ENCODE results near the gene NEK7.
"Not testable (repeated sequence)": the region's sequence is repeated elsewhere in the genome, so short reads cannot be mapped to it uniquely, and the experiment has no call there.

NEK7 gene

DNA sequence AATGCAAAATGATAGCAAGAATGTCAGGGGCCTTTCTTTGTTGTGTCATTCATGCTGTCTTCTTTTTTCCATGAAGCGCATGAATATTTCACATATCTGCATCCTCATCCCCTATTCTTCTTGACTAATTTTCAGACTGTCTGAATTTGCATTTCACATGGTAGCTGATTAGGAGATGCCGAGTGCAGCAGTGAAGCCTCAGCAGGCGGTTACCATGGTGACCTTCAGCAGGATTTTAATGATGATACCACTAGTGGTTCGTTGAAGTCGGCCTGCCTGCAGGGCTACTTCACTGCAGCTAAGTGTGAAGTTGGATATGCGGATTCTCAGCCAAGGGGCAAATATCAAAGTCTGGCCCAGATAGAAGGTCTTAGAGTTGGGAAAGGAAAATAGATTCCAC, 141.8 kb downstream of the NEK7 start:
- DNase-seq, result no peak

DNA sequence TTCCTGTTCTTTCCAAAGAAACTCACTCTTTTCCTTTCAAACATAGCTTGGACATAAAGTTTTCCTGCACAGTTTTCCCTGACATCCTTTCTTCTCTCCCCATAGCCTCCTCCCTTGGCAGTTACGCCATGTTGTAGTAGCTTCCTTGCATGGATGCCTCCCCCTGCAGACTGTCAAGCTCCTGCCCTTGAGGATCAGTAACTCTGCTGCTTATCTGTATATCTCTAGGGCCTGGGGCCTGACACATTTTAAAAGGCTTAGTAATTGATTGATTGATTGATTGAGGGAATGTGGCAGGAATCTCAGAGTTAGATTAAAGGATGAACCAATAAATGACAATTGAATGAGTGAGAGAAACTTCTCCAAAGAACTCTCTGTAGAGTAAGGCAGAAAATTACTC, 143.7 kb downstream of the NEK7 start:
- DNase-seq, result no peak

- DNase-seq, result no peak
Observed at GRCh38 chr1:198304431-198304830, 147.6 kb downstream of the NEK7 start.

DNA sequence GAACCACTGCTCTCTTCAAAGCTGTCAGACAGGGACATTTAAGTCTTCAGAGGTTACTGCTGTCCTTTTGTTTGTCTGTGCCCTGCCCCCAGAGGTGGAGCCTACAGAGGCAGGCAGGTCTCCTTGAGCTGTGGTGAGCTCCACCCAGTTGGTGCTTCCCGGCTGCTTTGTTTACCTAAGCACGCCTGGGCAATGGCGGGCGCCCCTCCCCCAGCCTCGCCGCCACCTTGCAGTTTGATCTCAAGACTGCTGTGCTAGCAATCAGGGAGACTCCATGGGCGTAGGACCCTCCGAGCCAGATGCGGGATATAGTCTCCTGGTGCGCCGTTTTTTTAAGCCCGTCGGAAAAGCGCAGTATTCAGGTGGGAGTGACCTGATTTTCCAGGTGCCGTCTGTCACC, 158.0 kb downstream of the NEK7 start:
- DNase-seq, result not testable (repeated sequence)

GRCh38 chr1:198315331-198315730, 158.5 kb downstream of the NEK7 start:
- not testable (repeated sequence) for DNase-seq

GRCh38 chr1:198316546-198317100, 159.8 kb downstream of the NEK7 start:
- DNase-seq, result no peak

DNA sequence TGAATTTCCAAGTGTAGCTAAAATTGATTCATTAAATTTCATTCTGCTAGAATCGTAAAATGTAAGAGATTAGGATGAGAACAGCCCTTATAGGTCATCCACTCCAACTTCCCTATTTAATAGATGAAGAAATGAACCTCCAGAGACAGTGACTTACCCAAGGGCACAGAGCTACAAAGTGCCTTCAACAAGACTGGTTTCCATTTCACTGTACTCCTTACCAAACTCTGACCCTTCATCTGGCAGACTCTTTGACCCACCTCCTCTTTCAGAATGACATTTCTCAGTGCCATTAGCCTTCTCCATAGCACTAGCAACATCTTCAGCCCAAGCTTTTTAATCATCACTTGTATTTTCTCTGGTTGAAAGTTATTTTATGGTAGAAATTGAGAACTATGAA, 161.3 kb downstream of the NEK7 start:
- DNase-seq, result no peak

- DNase-seq, result no peak
Observed at GRCh38 chr1:198320759-198321158, 164.0 kb downstream of the NEK7 start.

- DNase-seq, result no peak
Observed at GRCh38 chr1:198326232-198326631, 169.4 kb downstream of the NEK7 start.

- no peak for DNase-seq
Observed at GRCh38 chr1:198326915-198327314, 170.1 kb downstream of the NEK7 start.

DNA sequence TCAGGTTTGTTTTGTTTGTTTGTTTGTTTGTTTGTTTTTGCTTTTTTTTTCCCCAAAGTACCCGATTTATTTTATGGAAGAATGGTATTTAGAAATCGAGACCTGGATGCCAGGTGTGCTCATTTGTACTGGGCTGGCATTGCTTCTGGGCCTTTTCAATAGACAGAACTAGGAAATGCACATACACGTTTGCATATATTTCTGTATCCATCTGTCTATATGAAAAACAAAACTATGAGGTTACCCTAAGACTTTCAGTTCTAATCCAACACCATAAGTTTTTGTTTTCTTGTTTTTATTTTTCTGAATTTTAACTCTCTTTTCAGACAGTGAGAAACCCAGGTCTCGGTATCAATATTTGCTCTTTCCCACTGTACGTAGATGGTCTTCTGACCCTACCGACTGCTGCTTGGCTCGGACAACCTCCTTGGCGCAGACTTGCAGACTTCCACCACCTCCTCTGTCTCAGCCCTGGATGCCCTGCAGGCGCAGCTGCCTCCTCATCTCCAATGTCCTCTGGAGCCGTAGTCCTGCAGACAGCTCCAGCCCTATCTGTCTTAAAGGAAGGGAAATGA, 171.7 kb downstream of the NEK7 start:
- DNase-seq, result no peak

- no peak for DNase-seq
Observed at GRCh38 chr1:198330982-198331615, 174.3 kb downstream of the NEK7 start.

GRCh38 chr1:198333744-198334143, 176.9 kb downstream of the NEK7 start:
- DNase-seq, result no peak

- DNase-seq, result no peak
Observed at GRCh38 chr1:198335663-198336062, 178.9 kb downstream of the NEK7 start.

GRCh38 chr1:198337886-198338285, 181.1 kb downstream of the NEK7 start:
- no peak for DNase-seq

DNA sequence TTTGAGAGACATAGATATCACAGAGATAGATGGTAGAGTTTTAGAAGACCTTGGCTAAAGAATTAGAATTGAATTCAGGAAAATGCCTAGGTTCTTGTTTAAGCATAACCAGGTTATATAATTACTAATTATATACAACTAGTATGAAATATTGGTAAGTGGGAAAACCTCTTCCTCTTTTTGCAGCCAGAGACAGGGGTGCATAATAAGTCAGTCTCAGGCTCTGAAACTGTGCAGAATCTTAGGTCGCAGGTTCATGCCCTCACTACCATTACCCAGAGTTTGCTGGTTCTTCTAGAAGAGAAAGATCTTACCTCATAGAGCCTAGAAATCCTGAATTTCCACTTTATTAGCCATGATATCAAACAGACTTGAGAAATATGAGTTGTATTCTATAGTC, 183.3 kb downstream of the NEK7 start:
- DNase-seq, result no peak

DNA sequence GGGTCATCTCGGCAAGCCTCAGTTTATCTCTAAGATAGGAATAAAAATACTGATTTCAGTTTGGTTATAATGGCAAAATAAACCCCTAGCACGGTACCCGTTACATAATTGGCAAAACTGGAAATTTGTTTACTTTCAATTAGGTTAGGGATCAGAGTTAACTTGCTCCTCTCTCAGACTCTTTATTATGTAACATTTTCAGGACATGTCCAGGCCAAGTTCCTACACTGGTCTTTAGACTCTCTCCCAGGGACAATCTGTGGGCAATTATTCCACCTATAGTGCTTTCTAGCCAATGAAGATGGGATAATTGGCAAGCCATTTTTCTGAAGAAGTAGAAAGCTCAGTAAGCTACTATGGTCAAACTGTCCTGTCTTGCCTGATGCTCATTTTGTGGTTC, 189.4 kb downstream of the NEK7 start:
- DNase-seq, result no peak

DNA sequence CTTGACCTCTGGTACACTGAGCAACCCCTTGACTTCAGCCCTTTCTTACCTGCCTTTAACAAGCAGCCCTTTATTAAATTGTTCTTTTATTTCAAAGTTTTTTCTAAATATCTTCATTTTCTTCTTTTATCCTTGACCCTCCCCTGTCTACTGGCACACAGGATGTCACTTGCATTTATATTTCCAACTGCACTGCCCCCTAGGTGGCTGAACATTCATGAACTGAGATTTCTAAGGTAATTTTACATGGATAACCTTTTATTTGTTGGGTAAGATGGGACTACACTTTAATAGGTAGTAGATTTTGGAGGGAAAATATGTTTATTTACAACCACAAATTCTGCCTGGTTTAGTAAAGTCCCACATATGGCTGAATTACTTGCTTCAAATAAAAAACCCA, 193.7 kb downstream of the NEK7 start:
- no peak for DNase-seq

DNA sequence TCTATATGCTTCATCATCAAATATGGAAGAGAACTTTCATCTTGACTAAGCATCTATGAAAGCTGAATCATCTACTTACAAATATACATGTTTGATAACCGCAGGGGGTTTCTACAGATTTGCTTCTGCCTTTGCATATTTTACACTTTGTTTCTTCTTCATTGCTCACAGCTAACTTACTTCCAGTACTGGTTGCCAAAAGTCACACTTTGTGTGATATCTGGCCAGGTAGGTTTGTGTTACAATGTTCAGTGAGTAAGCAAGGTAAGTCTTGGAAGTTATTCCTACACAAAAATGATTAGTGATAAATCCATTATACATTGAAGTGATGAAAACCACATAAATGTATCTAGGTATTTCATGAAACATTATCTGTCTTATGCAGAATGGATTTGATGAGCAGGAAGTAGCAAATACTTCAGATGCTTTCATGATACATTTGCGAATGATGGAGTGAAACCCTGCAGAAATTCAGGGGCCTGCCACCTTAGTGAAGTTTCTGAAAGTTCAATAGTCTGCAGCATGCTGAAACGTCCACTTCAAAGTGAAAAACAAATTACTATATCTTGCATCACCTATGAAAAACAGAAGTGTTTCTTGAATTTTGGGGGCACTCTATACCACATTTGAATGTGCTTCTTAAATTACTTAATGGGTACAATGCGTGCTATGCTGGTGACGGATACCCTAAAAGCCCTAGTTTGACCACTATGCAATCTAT, 196.3 kb downstream of the NEK7 start:
- DNase-seq, result no peak

GRCh38 chr1:198357937-198358336, 201.1 kb downstream of the NEK7 start:
- no peak for DNase-seq

DNA sequence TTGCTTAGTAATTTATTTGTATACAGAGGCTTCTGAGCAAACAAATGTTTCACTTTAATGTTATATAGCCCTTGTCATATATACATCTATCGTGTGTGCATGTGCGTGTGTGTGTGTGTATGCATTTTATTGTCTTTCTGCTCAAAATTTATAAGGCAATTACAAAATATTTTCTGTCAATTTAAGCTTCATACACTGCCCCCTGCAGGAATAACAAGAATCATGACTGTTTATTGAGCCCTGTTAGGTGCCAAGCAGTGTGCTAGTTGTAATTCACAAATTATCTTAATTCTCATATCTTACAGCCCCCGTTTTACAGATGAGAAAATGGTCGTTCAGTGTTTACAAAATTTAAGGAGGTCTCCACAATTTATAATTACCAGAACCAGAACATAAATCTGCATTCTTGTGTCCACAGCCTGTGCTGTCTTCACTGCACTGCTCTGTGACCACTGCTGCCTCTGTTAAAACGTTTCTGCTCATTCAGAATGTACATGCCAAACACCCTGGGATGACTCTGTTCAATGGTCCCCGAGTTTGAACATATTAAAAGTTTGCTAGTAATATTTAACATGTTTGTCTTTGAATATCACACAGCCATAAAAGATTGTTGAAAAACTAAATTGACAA, 202.3 kb downstream of the NEK7 start:
- no peak for DNase-seq

GRCh38 chr1:198360208-198360729, 203.5 kb downstream of the NEK7 start:
- no peak for DNase-seq

DNA sequence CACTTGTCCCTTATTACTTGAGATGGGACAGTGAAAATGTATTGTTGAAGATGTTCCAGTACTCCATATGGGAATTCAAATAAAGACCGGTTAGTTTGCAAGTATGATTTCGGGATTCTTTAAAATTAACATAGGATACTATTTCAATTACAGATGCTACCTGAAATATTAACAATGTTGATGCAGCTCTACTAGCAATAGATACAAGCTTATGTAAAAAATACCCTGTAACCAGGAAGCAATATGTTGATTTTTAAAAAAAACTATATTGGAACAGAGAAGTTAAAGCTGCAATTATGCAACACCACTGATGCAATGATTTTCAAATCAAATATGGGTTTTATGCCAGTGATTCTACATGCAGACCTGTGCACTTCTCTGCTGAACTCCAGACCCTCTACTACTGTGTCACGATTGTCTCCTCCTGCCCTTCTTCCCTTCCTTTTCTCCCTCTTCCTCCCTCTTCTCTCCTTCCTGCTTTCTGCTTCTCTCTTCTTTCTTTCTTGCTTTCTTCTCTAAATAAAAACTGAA, 204.5 kb downstream of the NEK7 start:
- DNase-seq, result no peak

Data from effector CD4-positive, alpha-beta T cell (primary cell).